K562 (cell line): ENCODE measurements around the gene CLCN2. TPM values are rescaled to one million over a fixed set of nuclear protein-coding genes. Genes with fewer than 3 reads are reported as not detected.

ENCODE experiments used
- ATAC-seq: fragments of 200-7000 bp; cut with Tn5 transposase; 3 replicates; pipeline ENCODE4 v1.9.1; 2020; ENCODE audit warnings: moderate library complexity
- BruUV-seq: library from RNA; stranded (reverse); fragments of 400-500 nt; replicated peaks from 2 replicates; lab custom pipeline; 2021; lab: Mats Ljungman, UMichigan
- CTCF ChIA-PET: fragments of 300-600 bp; formaldehyde crosslinking; extraction: SDS; loops from one replicate; lab custom pipeline; 2021; ENCODE audit warnings: low intra/inter-chr PET ratio; lab: Yijun Ruan, JAX
- POLR2A ChIA-PET: fragments of 300-600, 350-650 bp; sonication (Branson Sonifier 250); formaldehyde crosslinking; extraction: SDS; loops from one replicate; lab custom pipeline; 2021; ENCODE audit warnings: antibody characterized with exemption, inconsistent platforms; lab: Yijun Ruan, JAX
- DNase-seq, 4 experiments: peaks; one replicate each; pipeline versions ENCODE4 v3.0.0 to v3.0.0-alpha.2; 2011 to 2018; ENCODE audit warnings: low spot score in 3 of 4, mixed read lengths in 3 of 4; ENCODE audit errors: extremely low read depth in 1 of 4
- FAIRE-seq: peaks from 2 replicates; lab custom pipeline; 2011; peaks lifted over from hg19 to GRCh38; lab: Jason Lieb, UNC
- H2AFZ ChIP-seq: 2 replicates; pipeline ENCODE4 v1.6.0; 2011; ENCODE audit warnings: low read depth, low read length, control low read depth, inconsistent platforms
- H3K27ac ChIP-seq: fragments of 200-600 bp; 3 replicates; pipeline ENCODE4 v1.8.0; 2011; ENCODE audit warnings: low read depth, mild to moderate bottlenecking, control low read depth, inconsistent platforms, low read length, moderate library complexity, mixed read lengths; ENCODE audit errors: extremely low read depth
- H3K27me3 ChIP-seq, 2 experiments: fragments of 300-600 bp in 1 of 2; 2 replicates in 1 of 2; 3 replicates in 1 of 2; pipeline versions ENCODE4 v1.6.0 to v1.8.0; 2011; ENCODE audit warnings: inconsistent platforms in 2 of 2, low read length in 2 of 2, mild to moderate bottlenecking in 1 of 2, mixed read lengths in 1 of 2, moderate library complexity in 1 of 2; ENCODE audit not compliant: control insufficient read depth in 2 of 2, insufficient read depth in 2 of 2
- H3K36me3 ChIP-seq: fragments of 300-600 bp; 3 replicates; pipeline ENCODE4 v1.8.0; 2011; ENCODE audit warnings: mild to moderate bottlenecking, low read length, inconsistent platforms; ENCODE audit not compliant: control insufficient read depth, insufficient read depth
- H3K4me1 ChIP-seq, 2 experiments: fragments of 200-600 bp in 1 of 2; replicated peaks in 1 of 2; 2 replicates in 1 of 2; 3 replicates in 1 of 2; pipeline versions ENCODE4 v1.5.1 to v1.8.0; 2011; ENCODE audit warnings: inconsistent platforms in 2 of 2, low read length in 2 of 2, mild to moderate bottlenecking in 1 of 2, mixed read lengths in 1 of 2, moderate library complexity in 1 of 2; ENCODE audit not compliant: control insufficient read depth in 2 of 2, insufficient read depth in 2 of 2
- H3K4me2 ChIP-seq: 2 replicates; pipeline ENCODE4 v1.6.1; 2011; ENCODE audit warnings: low read length, control low read depth, inconsistent platforms, mixed read lengths; ENCODE audit not compliant: insufficient read depth
- H3K4me3 ChIP-seq: fragments of 200-600 bp; sonication (generic), shearing (Covaris generic); 2 replicates; pipeline ENCODE4 v1.5.1; 2016; ENCODE audit warnings: control low read depth, inconsistent platforms
- H3K79me2 ChIP-seq: fragments of 200-600 bp; 3 replicates; pipeline ENCODE4 v1.8.0; 2011; ENCODE audit warnings: low read length, inconsistent platforms; ENCODE audit not compliant: control insufficient read depth, insufficient read depth
- H3K9ac ChIP-seq, 2 experiments: 2 replicates each; pipeline versions ENCODE4 v1.6.0 to v1.6.1; 2011; ENCODE audit warnings: low read depth in 2 of 2, low read length in 2 of 2, control low read depth in 1 of 2, inconsistent platforms in 1 of 2, mild to moderate bottlenecking in 1 of 2, mixed read lengths in 1 of 2; ENCODE audit not compliant: insufficient read depth in 1 of 2
- H3K9me1 ChIP-seq: one replicate; pipeline ENCODE4 v1.6.0; 2011; ENCODE audit warnings: inconsistent platforms, mild to moderate bottlenecking, low read length, moderate library complexity; ENCODE audit not compliant: control insufficient read depth, insufficient read depth
- H3K9me3 ChIP-seq: replicated peaks from 2 replicates; pipeline ENCODE4 v1.5.1; 2011; ENCODE audit warnings: low read depth, low read length, inconsistent platforms; ENCODE audit not compliant: control insufficient read depth, insufficient read depth
- H4K20me1 ChIP-seq: replicated peaks from 2 replicates; pipeline ENCODE4 v1.6.1; 2011; ENCODE audit warnings: low read length, inconsistent platforms, mixed read lengths; ENCODE audit not compliant: control insufficient read depth, insufficient read depth
- ARHGAP35 ChIP-seq: fragments of 450-650 bp; IDR thresholded peaks from 2 replicates; pipeline ENCODE4 v1.6.1; 2018; ENCODE audit not compliant: partially characterized antibody
- CBX3 ChIP-seq, 2 experiments: IDR thresholded peaks; 1 replicate in 1 of 2; 2 replicates in 1 of 2; pipeline ENCODE4 v1.6.1; 2012; ENCODE audit warnings: inconsistent platforms in 2 of 2, low read length in 2 of 2, borderline replicate concordance in 1 of 2, control low read depth in 1 of 2
- KLF6 ChIP-seq: fragments of 250-450 bp; sonication (Bioruptor Pico); IDR thresholded peaks from 2 replicates; pipeline ENCODE4 v1.4.0; 2020; ENCODE audit warnings: mild to moderate bottlenecking, moderate library complexity, borderline replicate concordance
- NR3C1 ChIP-seq: sonication (generic); formaldehyde crosslinking; IDR thresholded peaks from 2 replicates; pipeline ENCODE4 v1.8.1; 2022; ENCODE audit warnings: missing genetic modification reagents
- PHB2 ChIP-seq: fragments of 450-650 bp; IDR thresholded peaks from 2 replicates; pipeline ENCODE4 v1.6.1; 2017; ENCODE audit warnings: low read depth
- SP2 ChIP-seq: IDR thresholded peaks from 2 replicates; pipeline ENCODE4 v1.6.1; 2011; ENCODE audit warnings: mild to moderate bottlenecking, low read depth, low read length, moderate library complexity; ENCODE audit not compliant: poor library complexity, severe bottlenecking; ENCODE audit errors: extremely low read depth
- ZNF24 ChIP-seq: fragments of 450-650 bp; IDR thresholded peaks from 2 replicates; pipeline ENCODE4 v1.6.1; 2016
- ZNF79 ChIP-seq: fragments of 250-450 bp; sonication (Bioruptor Pico); IDR thresholded peaks from 2 replicates; pipeline ENCODE4 v1.4.0; 2020; ENCODE audit warnings: low read depth, mild to moderate bottlenecking, moderate library complexity
- WGBS: fragments of 100-300 bp; shearing (Covaris generic); methylation state at CpG from one replicate; pipeline ENCODE4 v1.1.6; 2016; ENCODE audit warnings: low coverage, mixed read lengths; ENCODE audit not compliant: insufficient coverage; ENCODE audit errors: missing lambda C conversion rate; 5-methylcytosine and 5-hydroxymethylcytosine counted together
- in situ Hi-C: fragments of 300-500 bp; cut with MboI; formaldehyde crosslinking; loops from 4 replicates; pipeline ENCODE4 v1.15.0; 2018; ENCODE audit warnings: inconsistent platforms, mixed read lengths
- intact Hi-C: fragments of 100-400 bp; cut with micrococcal nuclease; formaldehyde crosslinking; loops from 2 replicates; pipeline ENCODE4 v1.14.2; 2022
- polyA plus RNA-seq, 8 experiments: library from polyadenylated mRNA; depleted of rRNA in 4 of 8; stranded (reverse) in 5 of 8; unstranded in 3 of 8; fragments of >200 nt; fragmentation: Nextera tagmentation in 2 of 8; fragmentation: Illumina TruSeq in 1 of 8; extraction: Ambion mirVana in 2 of 8; extraction: Trizol in 1 of 8; gene quantifications; 2 replicates each; pipeline versions ENCODE4 v1.2.1 to v1.2.3, GENCODE V29; 2011 to 2014; ENCODE audit warnings: inconsistent platforms in 1 of 8, missing spikeins in 1 of 8
- total RNA-seq, 7 experiments: library from RNA; depleted of rRNA in 6 of 7; stranded (reverse); fragments of >200 nt in 6 of 7; fragmentation: Illumina TruSeq in 2 of 7; extraction: Trizol in 2 of 7; gene quantifications; 2 replicates each; pipeline versions ENCODE4 v1.2.1 to v1.2.3, GENCODE V29; 2011 to 2021; ENCODE audit warnings: low replicate concordance in 1 of 7
- TF ChIP-seq, protein P1 (sequence below): fragments of 250-450 bp; sonication (Bioruptor Pico); IDR thresholded peaks from 2 replicates; pipeline ENCODE4 v1.4.0; 2020
- TF ChIP-seq, protein P2 (sequence below): IDR thresholded peaks from 3 replicates; pipeline ENCODE4 v1.6.1; 2011; ENCODE audit warnings: borderline replicate concordance, mild to moderate bottlenecking, moderate library complexity; ENCODE audit not compliant: insufficient read length; ENCODE audit errors: extremely low read depth

The CLCN2 gene
- total and polyA plus RNA-seq, 9 of the 15 experiments (the other 6 are each of a cell fraction or from before 2014, with no cell fraction given), result 0.10 to 14.0 (median 6.9) TPM

DNA sequence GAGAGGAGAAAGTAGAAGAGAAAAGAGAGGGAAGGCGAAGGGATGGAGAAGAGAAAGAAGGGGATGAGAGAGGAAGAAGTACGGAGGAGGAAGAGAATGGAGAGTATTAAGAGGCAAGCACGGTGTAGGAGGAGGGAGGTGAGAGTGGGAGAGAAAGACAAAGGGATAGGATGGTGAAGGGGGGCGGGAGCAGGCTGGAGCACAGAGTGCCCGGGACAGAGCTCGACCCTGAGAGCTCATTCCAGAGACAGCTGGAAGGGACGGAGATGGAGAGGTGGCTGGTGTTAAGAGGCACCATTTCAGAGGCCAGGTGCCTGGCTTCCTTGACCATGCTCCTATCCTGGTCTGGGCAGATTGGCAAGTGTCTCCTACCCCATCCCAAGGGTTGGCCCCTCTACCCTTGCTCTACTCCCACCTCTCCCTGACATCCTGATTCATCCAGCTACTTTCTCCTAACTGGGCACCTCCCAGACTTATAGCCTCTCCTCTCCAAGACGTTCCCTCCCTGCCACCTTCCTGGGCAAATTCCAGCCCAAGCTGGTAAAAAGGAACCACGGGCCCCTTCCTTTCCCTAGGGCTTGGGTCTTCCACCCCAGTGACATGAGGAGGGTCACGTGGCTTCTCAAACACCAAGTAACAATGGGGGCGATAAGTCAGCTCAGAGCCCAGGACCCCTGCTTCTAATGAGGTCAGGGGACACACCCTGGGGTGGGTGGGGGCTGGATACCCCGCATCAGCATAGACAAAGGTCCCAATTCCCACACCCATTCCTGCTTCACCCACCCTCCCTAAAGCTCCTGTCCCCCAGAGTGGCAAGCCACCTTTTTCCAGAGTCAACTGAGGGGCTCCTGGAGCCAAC lies 1.1 kb downstream of the CLCN2 start (continued):
- TF ChIP-seq ARHGAP35, result peak; percentile 28

DNA sequence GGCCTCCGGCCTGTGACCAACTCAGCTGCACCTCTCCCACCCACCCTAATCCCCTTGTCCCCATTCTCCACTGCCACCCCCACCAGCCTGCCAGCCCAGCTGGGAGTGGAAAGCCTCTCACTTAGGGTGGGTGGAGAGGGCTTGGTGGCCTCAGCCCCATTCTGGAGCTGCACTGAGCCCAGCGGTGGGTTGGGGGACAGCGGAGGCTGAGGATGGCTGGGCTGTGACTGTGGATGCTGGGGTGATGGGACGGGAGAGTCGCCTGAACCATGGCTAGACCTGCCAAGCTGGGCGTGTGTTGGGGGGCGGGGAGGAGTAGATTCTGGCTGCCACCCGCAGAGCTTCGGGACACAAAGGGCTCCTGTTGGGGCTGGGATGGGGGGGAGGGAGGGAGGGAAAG lies 1.8 kb downstream of the CLCN2 start:
- H3K4me3 ChIP-seq, result no peak overlapping the region
- 51% methylated on average over 8 of the region's 9 CpGs for WGBS
- peaks cover 48% of the 10 kb centered on the region; the same call in 2 of the 3 replicates for H3K36me3 ChIP-seq
- ATAC-seq (no peak), FAIRE-seq (no peak), DNase-seq (no peak)
- in situ Hi-C loops, result no loop called here
- peaks cover 49% of the 10 kb centered on the region for H3K79me2 ChIP-seq
- BruUV-seq, result no TSS peak
- ChIA-PET POLR2A (interaction anchor here (0.6 to 1.7 kb wide), 4 partner anchors 11 to 224 kb away, joined by 3 to 9 read pairs (median 4); partner anchors contain the start of gene EIF2B5), CTCF (no interaction called here)
- no peaks in the 10 kb centered on the region for H3K9me3 ChIP-seq
- intact Hi-C loops, result no loop called here
- peak overlapping the region; percentile 46 for H3K4me2 ChIP-seq
- no peak overlapping the region for H3K27ac ChIP-seq
- no peak overlapping the region for H2AFZ ChIP-seq
- peak overlapping the region in 1 of 2 experiments; percentile 89; a peak in 2 of 4 replicates for H3K9ac ChIP-seq
- H4K20me1 ChIP-seq, result no peaks in the 10 kb centered on the region
- peaks cover 25 to 64% of the 10 kb centered on the region in 2 experiments for H3K4me1 ChIP-seq
- H3K9me1 ChIP-seq, result peaks cover 5% of the 10 kb centered on the region
- H3K27me3 ChIP-seq, result no peaks in the 10 kb centered on the region
- TF ChIP-seq CBX3 (IDR thresholded peaks at IDR 0.05; ENCODE audit: borderline replicate concordance in 1 of 2, low read length in 2 of 2) (no peak), KLF6 (CRISPR knock-in tag) (no peak), ZNF24 (no peak), PHB2 (no peak), NR3C1 (CRISPR knock-in tag) (no peak), SP2 (no peak), ZNF79 (CRISPR knock-in tag) (no peak)
- TF ChIP-seq, protein P1, sequence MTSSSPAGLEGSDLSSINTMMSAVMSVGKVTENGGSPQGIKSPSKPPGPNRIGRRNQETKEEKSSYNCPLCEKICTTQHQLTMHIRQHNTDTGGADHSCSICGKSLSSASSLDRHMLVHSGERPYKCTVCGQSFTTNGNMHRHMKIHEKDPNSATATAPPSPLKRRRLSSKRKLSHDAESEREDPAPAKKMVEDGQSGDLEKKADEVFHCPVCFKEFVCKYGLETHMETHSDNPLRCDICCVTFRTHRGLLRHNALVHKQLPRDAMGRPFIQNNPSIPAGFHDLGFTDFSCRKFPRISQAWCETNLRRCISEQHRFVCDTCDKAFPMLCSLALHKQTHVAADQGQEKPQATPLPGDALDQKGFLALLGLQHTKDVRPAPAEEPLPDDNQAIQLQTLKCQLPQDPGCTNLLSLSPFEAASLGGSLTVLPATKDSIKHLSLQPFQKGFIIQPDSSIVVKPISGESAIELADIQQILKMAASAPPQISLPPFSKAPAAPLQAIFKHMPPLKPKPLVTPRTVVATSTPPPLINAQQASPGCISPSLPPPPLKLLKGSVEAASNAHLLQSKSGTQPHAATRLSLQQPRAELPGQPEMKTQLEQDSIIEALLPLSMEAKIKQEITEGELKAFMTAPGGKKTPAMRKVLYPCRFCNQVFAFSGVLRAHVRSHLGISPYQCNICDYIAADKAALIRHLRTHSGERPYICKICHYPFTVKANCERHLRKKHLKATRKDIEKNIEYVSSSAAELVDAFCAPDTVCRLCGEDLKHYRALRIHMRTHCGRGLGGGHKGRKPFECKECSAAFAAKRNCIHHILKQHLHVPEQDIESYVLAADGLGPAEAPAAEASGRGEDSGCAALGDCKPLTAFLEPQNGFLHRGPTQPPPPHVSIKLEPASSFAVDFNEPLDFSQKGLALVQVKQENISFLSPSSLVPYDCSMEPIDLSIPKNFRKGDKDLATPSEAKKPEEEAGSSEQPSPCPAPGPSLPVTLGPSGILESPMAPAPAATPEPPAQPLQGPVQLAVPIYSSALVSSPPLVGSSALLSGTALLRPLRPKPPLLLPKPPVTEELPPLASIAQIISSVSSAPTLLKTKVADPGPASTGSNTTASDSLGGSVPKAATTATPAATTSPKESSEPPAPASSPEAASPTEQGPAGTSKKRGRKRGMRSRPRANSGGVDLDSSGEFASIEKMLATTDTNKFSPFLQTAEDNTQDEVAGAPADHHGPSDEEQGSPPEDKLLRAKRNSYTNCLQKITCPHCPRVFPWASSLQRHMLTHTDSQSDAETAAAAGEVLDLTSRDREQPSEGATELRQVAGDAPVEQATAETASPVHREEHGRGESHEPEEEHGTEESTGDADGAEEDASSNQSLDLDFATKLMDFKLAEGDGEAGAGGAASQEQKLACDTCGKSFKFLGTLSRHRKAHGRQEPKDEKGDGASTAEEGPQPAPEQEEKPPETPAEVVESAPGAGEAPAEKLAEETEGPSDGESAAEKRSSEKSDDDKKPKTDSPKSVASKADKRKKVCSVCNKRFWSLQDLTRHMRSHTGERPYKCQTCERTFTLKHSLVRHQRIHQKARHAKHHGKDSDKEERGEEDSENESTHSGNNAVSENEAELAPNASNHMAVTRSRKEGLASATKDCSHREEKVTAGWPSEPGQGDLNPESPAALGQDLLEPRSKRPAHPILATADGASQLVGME (CRISPR knock-in tag), result no peak
- TF ChIP-seq, protein P2, sequence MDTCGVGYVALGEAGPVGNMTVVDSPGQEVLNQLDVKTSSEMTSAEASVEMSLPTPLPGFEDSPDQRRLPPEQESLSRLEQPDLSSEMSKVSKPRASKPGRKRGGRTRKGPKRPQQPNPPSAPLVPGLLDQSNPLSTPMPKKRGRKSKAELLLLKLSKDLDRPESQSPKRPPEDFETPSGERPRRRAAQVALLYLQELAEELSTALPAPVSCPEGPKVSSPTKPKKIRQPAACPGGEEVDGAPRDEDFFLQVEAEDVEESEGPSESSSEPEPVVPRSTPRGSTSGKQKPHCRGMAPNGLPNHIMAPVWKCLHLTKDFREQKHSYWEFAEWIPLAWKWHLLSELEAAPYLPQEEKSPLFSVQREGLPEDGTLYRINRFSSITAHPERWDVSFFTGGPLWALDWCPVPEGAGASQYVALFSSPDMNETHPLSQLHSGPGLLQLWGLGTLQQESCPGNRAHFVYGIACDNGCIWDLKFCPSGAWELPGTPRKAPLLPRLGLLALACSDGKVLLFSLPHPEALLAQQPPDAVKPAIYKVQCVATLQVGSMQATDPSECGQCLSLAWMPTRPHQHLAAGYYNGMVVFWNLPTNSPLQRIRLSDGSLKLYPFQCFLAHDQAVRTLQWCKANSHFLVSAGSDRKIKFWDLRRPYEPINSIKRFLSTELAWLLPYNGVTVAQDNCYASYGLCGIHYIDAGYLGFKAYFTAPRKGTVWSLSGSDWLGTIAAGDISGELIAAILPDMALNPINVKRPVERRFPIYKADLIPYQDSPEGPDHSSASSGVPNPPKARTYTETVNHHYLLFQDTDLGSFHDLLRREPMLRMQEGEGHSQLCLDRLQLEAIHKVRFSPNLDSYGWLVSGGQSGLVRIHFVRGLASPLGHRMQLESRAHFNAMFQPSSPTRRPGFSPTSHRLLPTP, result no peak
